K562 (cell line): Measurements from ENCODE around the gene EWSR1. TPM values are rescaled to one million over a fixed set of nuclear protein-coding genes. Genes with fewer than 3 reads are reported as not detected.

ENCODE experiments used
- ATAC-seq: fragments of 200-7000 bp; cut with Tn5 transposase; 3 replicates; pipeline ENCODE4 v1.9.1; 2020; ENCODE audit warnings: moderate library complexity
- BruUV-seq: library from RNA; stranded (reverse); fragments of 400-500 nt; replicated peaks from 2 replicates; lab custom pipeline; 2021; lab: Mats Ljungman, UMichigan
- CTCF ChIA-PET: fragments of 300-600 bp; formaldehyde crosslinking; extraction: SDS; loops from one replicate; lab custom pipeline; 2021; ENCODE audit warnings: low intra/inter-chr PET ratio; lab: Yijun Ruan, JAX
- POLR2A ChIA-PET: fragments of 300-600, 350-650 bp; sonication (Branson Sonifier 250); formaldehyde crosslinking; extraction: SDS; loops from one replicate; lab custom pipeline; 2021; ENCODE audit warnings: antibody characterized with exemption, inconsistent platforms; lab: Yijun Ruan, JAX
- DNase-seq, 4 experiments: peaks; one replicate each; pipeline versions ENCODE4 v3.0.0 to v3.0.0-alpha.2; 2011 to 2018; ENCODE audit warnings: low spot score in 3 of 4, mixed read lengths in 3 of 4; ENCODE audit errors: extremely low read depth in 1 of 4
- FAIRE-seq: peaks from 2 replicates; lab custom pipeline; 2011; peaks lifted over from hg19 to GRCh38; lab: Jason Lieb, UNC
- H2AFZ ChIP-seq: 2 replicates; pipeline ENCODE4 v1.6.0; 2011; ENCODE audit warnings: low read depth, low read length, control low read depth, inconsistent platforms
- H3K27ac ChIP-seq: fragments of 200-600 bp; 3 replicates; pipeline ENCODE4 v1.8.0; 2011; ENCODE audit warnings: low read depth, mild to moderate bottlenecking, control low read depth, inconsistent platforms, low read length, moderate library complexity, mixed read lengths; ENCODE audit errors: extremely low read depth
- H3K27me3 ChIP-seq, 2 experiments: fragments of 300-600 bp in 1 of 2; 2 replicates in 1 of 2; 3 replicates in 1 of 2; pipeline versions ENCODE4 v1.6.0 to v1.8.0; 2011; ENCODE audit warnings: inconsistent platforms in 2 of 2, low read length in 2 of 2, mild to moderate bottlenecking in 1 of 2, mixed read lengths in 1 of 2, moderate library complexity in 1 of 2; ENCODE audit not compliant: control insufficient read depth in 2 of 2, insufficient read depth in 2 of 2
- H3K36me3 ChIP-seq: fragments of 300-600 bp; 3 replicates; pipeline ENCODE4 v1.8.0; 2011; ENCODE audit warnings: mild to moderate bottlenecking, low read length, inconsistent platforms; ENCODE audit not compliant: control insufficient read depth, insufficient read depth
- H3K4me1 ChIP-seq, 2 experiments: fragments of 200-600 bp in 1 of 2; replicated peaks in 1 of 2; 2 replicates in 1 of 2; 3 replicates in 1 of 2; pipeline versions ENCODE4 v1.5.1 to v1.8.0; 2011; ENCODE audit warnings: inconsistent platforms in 2 of 2, low read length in 2 of 2, mild to moderate bottlenecking in 1 of 2, mixed read lengths in 1 of 2, moderate library complexity in 1 of 2; ENCODE audit not compliant: control insufficient read depth in 2 of 2, insufficient read depth in 2 of 2
- H3K4me2 ChIP-seq: 2 replicates; pipeline ENCODE4 v1.6.1; 2011; ENCODE audit warnings: low read length, control low read depth, inconsistent platforms, mixed read lengths; ENCODE audit not compliant: insufficient read depth
- H3K4me3 ChIP-seq: fragments of 200-600 bp; sonication (generic), shearing (Covaris generic); 2 replicates; pipeline ENCODE4 v1.5.1; 2016; ENCODE audit warnings: control low read depth, inconsistent platforms
- H3K79me2 ChIP-seq: fragments of 200-600 bp; 3 replicates; pipeline ENCODE4 v1.8.0; 2011; ENCODE audit warnings: low read length, inconsistent platforms; ENCODE audit not compliant: control insufficient read depth, insufficient read depth
- H3K9ac ChIP-seq, 2 experiments: 2 replicates each; pipeline versions ENCODE4 v1.6.0 to v1.6.1; 2011; ENCODE audit warnings: low read depth in 2 of 2, low read length in 2 of 2, control low read depth in 1 of 2, inconsistent platforms in 1 of 2, mild to moderate bottlenecking in 1 of 2, mixed read lengths in 1 of 2; ENCODE audit not compliant: insufficient read depth in 1 of 2
- H3K9me1 ChIP-seq: one replicate; pipeline ENCODE4 v1.6.0; 2011; ENCODE audit warnings: inconsistent platforms, mild to moderate bottlenecking, low read length, moderate library complexity; ENCODE audit not compliant: control insufficient read depth, insufficient read depth
- H3K9me3 ChIP-seq: replicated peaks from 2 replicates; pipeline ENCODE4 v1.5.1; 2011; ENCODE audit warnings: low read depth, low read length, inconsistent platforms; ENCODE audit not compliant: control insufficient read depth, insufficient read depth
- H4K20me1 ChIP-seq: replicated peaks from 2 replicates; pipeline ENCODE4 v1.6.1; 2011; ENCODE audit warnings: low read length, inconsistent platforms, mixed read lengths; ENCODE audit not compliant: control insufficient read depth, insufficient read depth
- ARID4B ChIP-seq: sonication (generic); formaldehyde crosslinking; IDR thresholded peaks from 2 replicates; pipeline ENCODE4 v1.8.0; 2022; ENCODE audit warnings: mild to moderate bottlenecking, missing genetic modification reagents
- BRCA1 ChIP-seq, 2 experiments: fragments of 450-650 bp in 1 of 2; sonication (generic) in 1 of 2; formaldehyde crosslinking in 1 of 2; IDR thresholded peaks; 2 replicates each; pipeline versions ENCODE4 v1.5.0 to v1.6.1; 2017 to 2020; ENCODE audit warnings: mild to moderate bottlenecking in 1 of 2, missing genetic modification reagents in 1 of 2
- CXXC5 ChIP-seq: fragments of 250-450 bp; sonication (Bioruptor Pico); IDR thresholded peaks from 2 replicates; pipeline ENCODE4 v1.8.0; 2022; ENCODE audit warnings: inconsistent platforms, mild to moderate bottlenecking, moderate library complexity
- GATAD2B ChIP-seq: fragments of 450-650 bp; IDR thresholded peaks from 2 replicates; pipeline ENCODE4 v1.6.1; 2017; ENCODE audit warnings: mild to moderate bottlenecking, borderline replicate concordance
- HDAC1 ChIP-seq, 2 experiments: fragments of 450-650 bp; IDR thresholded peaks; 2 replicates each; pipeline ENCODE4 v1.6.1; 2016 to 2017; ENCODE audit warnings: inconsistent platforms in 1 of 2, mild to moderate bottlenecking in 1 of 2, moderate library complexity in 1 of 2
- HNRNPUL1 ChIP-seq: fragments of 200-400 bp; formaldehyde crosslinking; IDR thresholded peaks from 2 replicates; pipeline ENCODE4 v1.6.1; 2017; ENCODE audit warnings: low read length
- NBN ChIP-seq: fragments of 450-650 bp; IDR thresholded peaks from 2 replicates; pipeline ENCODE4 v1.6.1; 2016; ENCODE audit warnings: low read depth, mild to moderate bottlenecking
- OTX1 ChIP-seq: fragments of 450-650 bp; formaldehyde crosslinking; IDR thresholded peaks from 2 replicates; pipeline ENCODE4 v1.4.0; 2022; ENCODE audit warnings: mild to moderate bottlenecking
- SP1 ChIP-seq: sonication (generic); formaldehyde crosslinking; IDR thresholded peaks from 2 replicates; pipeline ENCODE4 v1.8.1; 2022; ENCODE audit warnings: mild to moderate bottlenecking, missing genetic modification reagents
- ZNF282 ChIP-seq: sonication (generic); formaldehyde crosslinking; IDR thresholded peaks from 2 replicates; pipeline ENCODE4 v1.8.1; 2023; ENCODE audit warnings: missing genetic modification reagents
- ZNF431 ChIP-seq: sonication (generic); formaldehyde crosslinking; IDR thresholded peaks from 2 replicates; pipeline ENCODE4 v1.8.0; 2022; ENCODE audit warnings: mild to moderate bottlenecking, missing genetic modification reagents
- WGBS: fragments of 100-300 bp; shearing (Covaris generic); methylation state at CpG from one replicate; pipeline ENCODE4 v1.1.6; 2016; ENCODE audit warnings: low coverage, mixed read lengths; ENCODE audit not compliant: insufficient coverage; ENCODE audit errors: missing lambda C conversion rate; 5-methylcytosine and 5-hydroxymethylcytosine counted together
- in situ Hi-C: fragments of 300-500 bp; cut with MboI; formaldehyde crosslinking; loops from 4 replicates; pipeline ENCODE4 v1.15.0; 2018; ENCODE audit warnings: inconsistent platforms, mixed read lengths
- intact Hi-C: fragments of 100-400 bp; cut with micrococcal nuclease; formaldehyde crosslinking; loops from 2 replicates; pipeline ENCODE4 v1.14.2; 2022
- polyA plus RNA-seq, 8 experiments: library from polyadenylated mRNA; depleted of rRNA in 4 of 8; stranded (reverse) in 5 of 8; unstranded in 3 of 8; fragments of >200 nt; fragmentation: Nextera tagmentation in 2 of 8; fragmentation: Illumina TruSeq in 1 of 8; extraction: Ambion mirVana in 2 of 8; extraction: Trizol in 1 of 8; gene quantifications; 2 replicates each; pipeline versions ENCODE4 v1.2.1 to v1.2.3, GENCODE V29; 2011 to 2014; ENCODE audit warnings: inconsistent platforms in 1 of 8, missing spikeins in 1 of 8
- total RNA-seq, 7 experiments: library from RNA; depleted of rRNA in 6 of 7; stranded (reverse); fragments of >200 nt in 6 of 7; fragmentation: Illumina TruSeq in 2 of 7; extraction: Trizol in 2 of 7; gene quantifications; 2 replicates each; pipeline versions ENCODE4 v1.2.1 to v1.2.3, GENCODE V29; 2011 to 2021; ENCODE audit warnings: low replicate concordance in 1 of 7

Gene EWSR1
- total and polyA plus RNA-seq, 9 of the 15 experiments (the other 6 are each of a cell fraction or from before 2014, with no cell fraction given), result 83.3 to 450 (median 239) TPM

- POLR2A ChIA-PET, result no interaction called here
- CTCF ChIA-PET, result no interaction called here
- H3K4me2 ChIP-seq, result no peak overlapping the region
- H3K9ac ChIP-seq, result peak overlapping the region in 1 of 2 experiments; percentile 26; a peak in 1 of 4 replicates
- H3K4me3 ChIP-seq, result no peak overlapping the region
- H3K9me1 ChIP-seq, result no peaks in the 10 kb centered on the region
- DNase-seq (no peak), FAIRE-seq (no peak), ATAC-seq (no peak)
- H3K27me3 ChIP-seq, result no peaks in the 10 kb centered on the region
- no peak overlapping the region for H2AFZ ChIP-seq
- TF ChIP-seq OTX1 (CRISPR knock-in tag) (no peak), ARID4B (CRISPR knock-in tag) (no peak), BRCA1 (IDR thresholded peaks at IDR 0.05) (no peak), BRCA1 (CRISPR knock-in tag; IDR thresholded peaks at IDR 0.05) (no peak), ZNF282 (CRISPR knock-in tag) (no peak), HNRNPUL1 (no peak), SP1 (no peak), HDAC1 (IDR thresholded peaks at IDR 0.05) (no peak), CXXC5 (CRISPR knock-in tag) (no peak), ZNF431 (CRISPR knock-in tag) (no peak), GATAD2B (no peak), NBN (no peak)
- H3K4me1 ChIP-seq, result peaks cover 0 to 10% of the 10 kb centered on the region in 2 experiments; a peak in 2 of 5 replicates
- H3K36me3 ChIP-seq, result peaks cover 42% of the 10 kb centered on the region; the same call in 2 of the 3 replicates
- no TSS peak for BruUV-seq
- no peaks in the 10 kb centered on the region for H3K79me2 ChIP-seq
- in situ Hi-C loops (no loop called here), intact Hi-C loops (no loop called here)
- WGBS, result 65% methylated on average over 3 of the region's 14 CpGs
- H4K20me1 ChIP-seq, result no peaks in the 10 kb centered on the region
- no peaks in the 10 kb centered on the region for H3K9me3 ChIP-seq
- no peak overlapping the region for H3K27ac ChIP-seq
Observed at GRCh38 chr22:29331658-29332300, 63.7 kb downstream of the EWSR1 start.
